ENCODE measurements around the gene UBE3C.
"Not testable (repeated sequence)": the region's sequence is repeated elsewhere in the genome, so short reads cannot be mapped to it uniquely, and the experiment has no call there.

The UBE3C gene

DNA sequence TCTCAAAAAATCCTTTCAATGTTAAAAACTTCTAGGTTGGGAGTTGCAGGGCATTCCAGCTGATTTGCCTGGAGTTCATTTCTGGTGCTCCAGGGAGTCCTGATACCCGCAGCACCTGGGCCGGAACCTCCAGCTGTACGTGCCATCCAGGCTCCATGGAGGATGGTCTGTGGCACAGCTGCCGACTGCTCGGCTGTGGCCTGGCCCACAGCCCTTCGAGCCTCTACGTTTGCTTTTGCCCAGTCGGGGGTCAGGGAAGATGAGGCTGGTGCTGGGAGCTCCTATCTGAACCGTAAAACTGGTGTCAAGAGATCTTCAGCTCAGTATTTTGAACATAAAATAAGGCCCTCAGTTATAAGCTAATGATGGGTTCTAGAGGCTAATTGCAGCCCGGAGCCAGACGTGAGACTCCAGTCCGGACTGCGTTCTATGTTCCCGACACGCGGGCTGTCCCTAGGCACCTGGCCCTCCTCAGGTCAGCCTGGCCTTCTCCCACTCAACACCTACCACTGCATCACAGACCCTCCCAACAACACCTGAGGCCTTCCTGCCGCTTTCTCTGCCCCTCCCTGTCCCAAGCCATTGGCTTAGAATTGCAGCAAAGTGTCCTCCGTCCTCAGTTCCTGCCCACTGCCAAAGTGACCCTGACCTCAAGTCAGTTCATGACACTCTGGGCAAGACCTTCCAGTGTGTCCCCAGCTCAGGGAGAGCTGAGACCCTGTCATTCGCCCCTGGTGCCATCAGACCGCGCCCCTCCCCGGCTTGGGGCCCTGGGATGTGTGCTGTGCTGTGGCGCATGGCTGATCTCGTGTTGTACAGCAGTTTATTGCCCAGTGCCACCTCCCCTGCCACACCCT is 133.9 kb downstream of the UBE3C start:
- TF ChIP-seq, protein P1, sequence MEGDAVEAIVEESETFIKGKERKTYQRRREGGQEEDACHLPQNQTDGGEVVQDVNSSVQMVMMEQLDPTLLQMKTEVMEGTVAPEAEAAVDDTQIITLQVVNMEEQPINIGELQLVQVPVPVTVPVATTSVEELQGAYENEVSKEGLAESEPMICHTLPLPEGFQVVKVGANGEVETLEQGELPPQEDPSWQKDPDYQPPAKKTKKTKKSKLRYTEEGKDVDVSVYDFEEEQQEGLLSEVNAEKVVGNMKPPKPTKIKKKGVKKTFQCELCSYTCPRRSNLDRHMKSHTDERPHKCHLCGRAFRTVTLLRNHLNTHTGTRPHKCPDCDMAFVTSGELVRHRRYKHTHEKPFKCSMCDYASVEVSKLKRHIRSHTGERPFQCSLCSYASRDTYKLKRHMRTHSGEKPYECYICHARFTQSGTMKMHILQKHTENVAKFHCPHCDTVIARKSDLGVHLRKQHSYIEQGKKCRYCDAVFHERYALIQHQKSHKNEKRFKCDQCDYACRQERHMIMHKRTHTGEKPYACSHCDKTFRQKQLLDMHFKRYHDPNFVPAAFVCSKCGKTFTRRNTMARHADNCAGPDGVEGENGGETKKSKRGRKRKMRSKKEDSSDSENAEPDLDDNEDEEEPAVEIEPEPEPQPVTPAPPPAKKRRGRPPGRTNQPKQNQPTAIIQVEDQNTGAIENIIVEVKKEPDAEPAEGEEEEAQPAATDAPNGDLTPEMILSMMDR (conservative IDR thresholded peaks at IDR 0.05; ENCODE audit: control insufficient read depth, insufficient read depth, low read depth, low read length), result no peak
- no peak overlapping the region for H3K4me3 ChIP-seq (ENCODE audit: control insufficient read depth, low read depth, low read length)
- no peak for DNase-seq (ENCODE audit: low read depth)

DNA sequence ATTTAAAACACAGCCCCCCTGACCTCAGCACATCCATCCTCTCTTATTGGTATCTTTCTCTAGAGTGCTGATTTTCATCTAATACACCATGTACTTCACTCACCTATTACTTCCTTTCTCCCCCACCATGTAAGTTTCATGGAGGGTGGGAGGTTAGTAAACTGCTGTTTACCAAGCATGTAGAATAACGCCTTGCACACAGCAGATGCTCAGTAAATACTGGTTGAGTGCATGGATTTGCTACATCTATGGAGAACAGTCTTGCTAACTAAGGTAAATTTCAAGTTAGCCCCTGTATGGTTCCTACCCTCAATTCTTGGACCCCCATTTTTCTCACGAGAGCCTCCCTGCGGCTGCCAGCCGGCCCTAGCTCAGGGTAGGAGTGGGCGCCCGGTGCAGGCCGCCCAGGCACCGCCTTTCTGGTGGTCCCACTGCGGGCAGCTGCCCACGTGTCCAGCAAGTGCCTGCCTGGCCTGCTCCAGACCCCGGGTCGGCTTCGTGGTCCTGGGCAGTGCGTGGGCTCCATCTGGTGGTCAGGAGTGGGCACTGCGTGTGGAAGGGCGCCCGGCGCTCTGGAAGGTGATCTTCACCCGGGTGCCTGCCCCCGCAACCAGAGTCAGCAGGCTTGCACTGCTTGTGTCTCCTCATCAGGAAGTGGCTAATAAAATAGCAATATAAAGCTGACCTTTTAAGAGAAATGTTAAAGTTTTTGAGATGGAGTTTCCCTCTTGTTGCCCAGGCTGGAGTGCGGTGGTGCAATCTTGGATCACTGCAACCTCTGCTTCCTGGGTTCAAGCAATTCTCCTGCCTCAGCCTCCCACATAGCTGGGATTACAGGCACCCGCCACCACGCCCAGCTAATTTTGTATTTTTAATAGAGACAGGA is 134.7 kb downstream of the UBE3C start:
- peak; percentile 81 for DNase-seq (ENCODE audit: low read depth)
- TF ChIP-seq, protein P1 (conservative IDR thresholded peaks at IDR 0.05; ENCODE audit: control insufficient read depth, insufficient read depth, low read depth, low read length), result peak; percentile 88
- no peak overlapping the region for H3K4me3 ChIP-seq (ENCODE audit: control insufficient read depth, low read depth, low read length)

DNA sequence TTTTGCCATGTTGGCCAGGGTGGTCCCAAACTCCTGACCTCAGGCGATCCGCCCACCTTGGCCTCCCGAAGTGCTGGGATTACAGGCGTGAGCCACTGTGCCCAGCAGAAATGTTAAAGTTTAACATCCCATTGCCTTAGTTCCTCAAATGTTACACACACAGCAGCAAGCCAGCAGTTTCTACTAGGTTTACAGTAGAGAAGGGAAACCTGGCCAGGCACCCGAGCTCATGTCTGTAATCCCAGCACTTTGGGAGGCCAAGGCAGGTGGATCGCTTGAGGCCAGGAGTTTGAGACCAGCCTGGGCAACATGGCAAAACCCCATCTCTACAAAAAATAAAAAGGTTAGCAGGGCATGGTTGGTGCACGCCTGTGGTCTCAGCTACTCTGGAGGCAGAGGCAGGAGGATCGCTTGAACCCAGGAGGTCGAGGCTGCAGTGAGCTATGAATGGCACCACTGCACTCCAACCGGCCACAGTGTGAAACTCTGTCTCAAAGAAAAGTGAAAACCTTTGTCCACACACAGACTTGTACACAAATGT is 135.4 kb downstream of the UBE3C start:
- not testable (repeated sequence) for H3K4me3 ChIP-seq (ENCODE audit: control insufficient read depth, low read depth, low read length); DNase-seq (ENCODE audit: low read depth)

DNA sequence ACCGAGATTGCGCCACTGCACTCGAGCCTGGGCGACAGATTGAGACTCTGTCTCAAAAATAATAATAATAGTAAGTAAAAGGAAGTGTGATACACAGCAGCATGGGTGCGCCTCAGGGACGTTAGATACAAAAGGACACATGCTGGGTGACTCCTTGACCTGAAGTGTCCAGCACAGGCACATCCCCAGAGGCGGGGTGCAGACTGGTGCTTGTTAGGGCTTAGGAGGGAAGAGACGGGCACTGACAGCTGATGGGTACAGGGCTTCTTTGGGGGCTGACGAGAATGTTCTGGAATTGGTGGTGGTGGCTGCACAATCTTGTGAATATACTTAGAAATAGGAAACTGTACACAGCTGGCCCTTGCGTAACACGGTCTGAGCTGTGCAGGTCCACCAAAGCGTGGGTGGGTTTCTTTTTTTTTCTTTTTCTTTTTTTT is 136.3 kb downstream of the UBE3C start:
- no peak overlapping the region for H3K4me3 ChIP-seq (ENCODE audit: control insufficient read depth, low read depth, low read length)
- DNase-seq (ENCODE audit: low read depth), result peak; percentile 62
- TF ChIP-seq, protein P1 (conservative IDR thresholded peaks at IDR 0.05; ENCODE audit: control insufficient read depth, insufficient read depth, low read depth, low read length), result no peak

DNA sequence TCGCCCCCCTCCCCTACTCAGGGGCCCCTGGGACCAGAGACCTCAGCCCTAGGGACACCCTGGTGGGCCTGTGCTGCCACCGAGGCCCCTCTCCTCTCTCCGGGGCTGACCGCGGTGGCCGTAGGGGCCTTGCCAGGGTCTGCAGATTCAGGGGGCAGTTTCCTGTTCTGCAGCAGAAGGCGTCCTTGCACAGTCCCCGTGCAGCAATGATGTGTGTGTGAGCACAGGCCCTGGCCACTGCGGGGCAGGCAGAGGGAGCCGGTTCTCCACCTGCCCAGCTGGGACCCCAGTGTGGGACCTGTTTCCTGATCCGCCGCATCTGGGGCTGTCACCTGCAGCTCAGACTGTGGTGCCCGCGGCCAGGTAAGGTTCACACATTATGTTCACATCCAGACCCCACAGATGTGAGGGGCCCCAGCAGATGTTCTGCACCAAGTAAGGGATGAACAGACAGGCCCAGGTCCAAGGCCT is 137.4 kb downstream of the UBE3C start:
- TF ChIP-seq, protein P1 (conservative IDR thresholded peaks at IDR 0.05; ENCODE audit: control insufficient read depth, insufficient read depth, low read depth, low read length), result no peak
- DNase-seq (ENCODE audit: low read depth), result no peak
- no peak overlapping the region for H3K4me3 ChIP-seq (ENCODE audit: control insufficient read depth, low read depth, low read length)

DNA sequence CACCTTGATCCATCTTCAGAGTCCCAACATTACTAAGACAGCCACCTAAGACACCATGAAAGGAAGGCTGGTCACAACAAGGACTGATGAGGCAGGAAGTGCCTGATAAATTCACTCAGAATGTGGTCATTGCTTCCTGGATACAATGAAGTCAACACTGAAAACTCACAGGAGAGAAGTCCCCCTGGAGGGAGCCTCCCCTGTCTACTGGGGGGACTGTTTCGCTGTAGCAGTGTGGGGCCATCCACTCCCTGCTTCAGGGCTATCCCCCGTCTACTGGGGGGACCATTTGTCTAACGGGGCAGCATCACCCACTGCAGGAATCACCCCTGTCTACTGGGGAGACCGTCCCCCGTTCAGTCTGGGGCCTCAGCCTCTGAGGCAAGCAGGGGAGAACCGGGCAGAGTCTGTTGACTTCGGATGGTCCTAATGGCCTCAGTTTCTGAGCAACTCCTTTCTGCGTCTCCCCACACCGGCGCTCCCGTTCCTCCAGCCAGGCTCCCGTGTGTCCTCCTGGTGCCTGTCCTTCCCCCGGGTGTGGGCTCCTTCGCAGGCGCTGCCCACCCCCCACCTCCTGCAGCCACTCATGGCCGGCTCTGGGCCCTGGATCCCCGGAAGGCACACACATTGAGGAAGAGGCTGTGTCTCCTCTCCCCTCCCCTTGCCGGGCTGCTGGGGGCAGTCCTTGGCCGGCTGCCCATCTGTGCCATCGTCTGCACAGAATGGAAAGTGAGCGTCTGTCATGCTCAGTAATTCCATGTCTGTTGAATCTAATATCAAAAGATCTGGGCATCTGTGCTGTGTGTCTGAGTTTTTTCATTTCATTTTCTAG is 138.2 kb downstream of the UBE3C start:
- DNase-seq (ENCODE audit: low read depth), result no peak
- TF ChIP-seq, protein P1 (conservative IDR thresholded peaks at IDR 0.05; ENCODE audit: control insufficient read depth, insufficient read depth, low read depth, low read length), result no peak
- H3K4me3 ChIP-seq (ENCODE audit: control insufficient read depth, low read depth, low read length), result no peak overlapping the region

DNA sequence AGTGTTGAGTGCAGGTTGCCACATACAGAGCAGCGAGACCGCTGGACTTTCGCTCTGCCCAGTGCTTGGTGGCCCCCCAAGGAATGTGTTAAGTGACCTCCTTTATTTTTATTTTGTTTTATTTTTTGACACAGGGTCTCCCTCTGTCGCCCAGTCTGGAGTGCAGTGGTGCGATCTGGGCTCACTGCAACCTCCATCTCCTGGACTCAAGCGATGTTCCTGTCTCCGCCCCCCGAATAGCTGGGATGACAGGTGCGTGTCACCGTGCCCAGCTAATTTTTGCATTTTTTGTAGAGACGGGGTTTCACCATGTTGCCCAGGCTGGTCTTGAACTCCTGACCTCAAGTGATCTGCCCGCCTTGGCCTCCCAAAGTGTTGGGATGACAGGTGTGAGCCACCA is 138.8 kb downstream of the UBE3C start:
- not testable (repeated sequence) for H3K4me3 ChIP-seq (ENCODE audit: control insufficient read depth, low read depth, low read length); DNase-seq (ENCODE audit: low read depth)
